ENCODE data around the gene UTP3. TPM values are rescaled to one million over a fixed set of nuclear protein-coding genes. Genes with fewer than 3 reads are reported as not detected.

Gene UTP3
- total RNA-seq = 17.5 and 26.0 TPM in 2 replicates

DNA sequence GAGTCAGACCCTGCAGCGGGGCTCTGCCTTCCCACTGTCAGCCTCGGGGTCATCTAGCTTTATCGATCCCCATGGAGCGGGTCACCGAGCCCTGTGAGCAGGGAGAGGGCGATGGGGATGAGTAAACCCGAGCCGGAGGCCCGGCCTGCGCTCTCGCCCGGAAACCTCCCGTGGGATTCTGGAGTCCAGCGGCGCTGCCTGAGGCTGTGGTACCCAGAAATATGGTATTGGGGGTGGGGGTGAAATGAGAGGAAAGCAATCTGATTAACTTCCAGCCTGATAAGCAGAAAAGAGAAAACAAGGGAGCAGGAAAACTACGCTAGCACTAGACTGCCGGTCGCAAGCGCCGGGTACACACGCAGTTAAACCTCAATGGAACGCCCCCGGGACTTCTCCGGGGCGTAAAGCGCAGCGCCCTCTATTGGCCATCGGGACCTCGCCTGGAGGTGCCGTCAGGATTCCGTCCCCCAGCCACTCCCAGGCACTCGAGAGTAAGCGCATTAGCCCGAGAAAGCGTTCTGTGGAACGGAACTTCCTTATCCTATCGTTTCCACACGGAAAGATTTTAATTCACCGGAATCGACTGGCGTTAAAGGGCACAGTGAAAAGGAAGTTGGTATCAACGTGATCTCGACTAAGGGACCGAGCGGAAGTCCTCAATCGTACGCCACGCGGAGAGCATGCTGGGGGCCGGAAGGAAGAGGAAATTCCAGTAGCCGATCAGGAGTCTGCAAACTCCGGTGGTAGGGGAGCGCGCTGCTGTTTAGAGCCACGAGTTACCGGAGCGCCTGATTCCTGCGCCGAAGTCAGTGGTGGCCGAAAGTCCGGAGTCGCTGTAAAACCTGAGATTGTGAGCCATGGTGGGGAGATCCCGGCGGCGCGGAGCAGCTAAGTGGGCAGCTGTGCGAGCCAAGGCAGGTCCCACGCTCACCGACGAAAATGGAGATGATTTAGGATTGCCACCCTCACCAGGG lies at the start of gene UTP3:
Gene UTP3, plus strand, starts transcription at position 712 of the 974 bp plus-strand sequence. Its CDS starts 146 bp downstream, at position 858.

DNA sequence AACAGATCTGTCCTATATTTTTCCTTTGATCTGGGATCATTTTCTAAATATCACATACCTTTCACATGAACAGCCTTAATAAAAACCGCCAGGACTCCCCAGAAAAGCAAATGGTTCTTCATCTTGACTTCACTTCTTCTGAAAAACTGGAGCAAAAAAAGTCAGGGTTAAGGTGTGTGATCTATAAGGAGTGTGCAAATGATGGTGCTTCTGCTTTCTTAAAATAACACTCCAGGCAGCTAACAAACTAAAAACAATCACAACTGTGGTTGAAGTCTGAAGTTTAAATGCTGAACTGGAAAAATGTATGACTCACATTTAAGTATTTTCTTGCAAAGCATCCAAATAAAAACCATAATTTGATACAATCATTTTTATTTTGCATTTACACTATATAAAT lies 22.0 kb upstream of the UTP3 start, which contains the start of gene JCHAIN:
Gene JCHAIN, minus strand, starts transcription at position 140 of the 400 bp plus-strand sequence. Its CDS starts 18 bp downstream, at position 122.

GRCh38 chr4:70721747-70722146 lies 33.4 kb downstream of the UTP3 start, which contains the start of gene RUFY3:
RUFY3 (plus strand) TSS chr4:70721964; CDS start chr4:70722574, 610 bp downstream.

Small RNAs within 50 kb of the gene (small RNA-seq; reads per million reads assigned to genes)
- gene RNU6-520P (ENCODE audit: low replicate concordance) (not detected), gene RNU6-784P (ENCODE audit: low replicate concordance) (0.94 reads per million, percentile 42 among the genes with 10 or more reads in this experiment)

Other genes with a start within 250 kb of the UTP3 start
- gene MUC7, start 216.3 kb upstream of the UTP3 start, total RNA-seq = not detected in 2 replicates
- gene AMTN, start 170.0 kb upstream of the UTP3 start, total RNA-seq = 0.43 TPM in 1 of 2 replicates, not detected in the other
- gene AMBN, start 96.3 kb upstream of the UTP3 start, total RNA-seq = not detected in 2 replicates
- gene ENAM, start 59.8 kb upstream of the UTP3 start, total RNA-seq = 0.14 TPM in 1 of 2 replicates, not detected in the other
- 2.6 TPM in 1 of 2 replicates, not detected in the other for gene JCHAIN, start 22.0 kb upstream of the UTP3 start, total RNA-seq
- gene RUFY3, start 33.4 kb downstream of the UTP3 start, total RNA-seq = 37.5 and 50.8 TPM in 2 replicates
- gene GRSF1, start 151.4 kb downstream of the UTP3 start, total RNA-seq = 93.0 and 96.9 TPM in 2 replicates
- 7.2 and 16.6 TPM in 2 replicates for gene MOB1B, start 213.8 kb downstream of the UTP3 start, total RNA-seq